Panc1 (cell line): ENCODE measurements around the gene MPRIP. TPM values are rescaled to one million over a fixed set of nuclear protein-coding genes. Genes with fewer than 3 reads are reported as not detected.

Source experiments
- ATAC-seq: fragments of 200-7000 bp; cut with Tn5 transposase; 2 replicates; pipeline ENCODE4 v1.9.1; 2020; ENCODE audit warnings: mild to moderate bottlenecking, moderate library complexity
- BruUV-seq: library from RNA; stranded (reverse); fragments of 400-500 nt; replicated peaks from 2 replicates; lab custom pipeline; 2021; lab: Mats Ljungman, UMichigan
- CTCF ChIA-PET: fragments of 300-600 bp; sonication (Branson Sonifier 250); formaldehyde crosslinking; loops from one replicate; lab custom pipeline; 2022; ENCODE audit warnings: antibody characterized with exemption; lab: Charles Lee
- POLR2A ChIA-PET: fragments of 300-600 bp; sonication (Branson Sonifier 250); formaldehyde crosslinking; loops from one replicate; lab custom pipeline; 2022; ENCODE audit warnings: antibody characterized with exemption; lab: Charles Lee
- DNase-seq: peaks from one replicate; pipeline ENCODE4 v3.0.0-alpha.2; 2010; ENCODE audit warnings: low read depth, low spot score
- H3K27ac ChIP-seq: 2 replicates; pipeline ENCODE4 v1.5.1; 2011; ENCODE audit warnings: mild to moderate bottlenecking, low read length, inconsistent platforms
- H3K27me3 ChIP-seq: fragments of 200-500 bp; sonication (Bioruptor generic); 2 replicates; pipeline ENCODE4 v1.6.0; 2014; ENCODE audit warnings: low read length, inconsistent platforms; ENCODE audit not compliant: control insufficient read depth, insufficient read depth
- H3K36me3 ChIP-seq: fragments of 200-500 bp; sonication (Bioruptor generic); 2 replicates; pipeline ENCODE4 v1.5.1; 2014; ENCODE audit warnings: inconsistent platforms, mild to moderate bottlenecking, low read length, moderate library complexity; ENCODE audit not compliant: control insufficient read depth, insufficient read depth
- H3K4me1 ChIP-seq: 2 replicates; pipeline ENCODE4 v1.5.1; 2011; ENCODE audit warnings: inconsistent platforms, mild to moderate bottlenecking, low read length, moderate library complexity; ENCODE audit not compliant: control insufficient read depth, insufficient read depth
- H3K4me3 ChIP-seq, 2 experiments: 2 replicates each; pipeline ENCODE4 v1.5.1; 2011 to 2012; ENCODE audit warnings: low read depth in 2 of 2, low read length in 2 of 2, mild to moderate bottlenecking in 2 of 2, inconsistent platforms in 1 of 2, moderate library complexity in 1 of 2
- H3K9me3 ChIP-seq: fragments of 200-500 bp; sonication (Bioruptor generic); 2 replicates; pipeline ENCODE4 v1.5.1; 2014; ENCODE audit warnings: low read depth, mild to moderate bottlenecking, inconsistent platforms, low read length, moderate library complexity; ENCODE audit not compliant: control insufficient read depth, insufficient read depth
- CTCF ChIP-seq: fragments of 450-650 bp; IDR thresholded peaks from 2 replicates; pipeline ENCODE4 v1.5.1; 2017; ENCODE audit warnings: mild to moderate bottlenecking
- POLR2AphosphoS5 ChIP-seq: IDR thresholded peaks from 2 replicates; pipeline ENCODE4 v1.6.1; 2012; ENCODE audit warnings: mild to moderate bottlenecking, low read depth, low read length, moderate library complexity
- REST ChIP-seq, 2 experiments: IDR thresholded peaks; 2 replicates each; pipeline ENCODE4 v1.6.1; 2011 to 2012; ENCODE audit warnings: low read depth in 2 of 2, control low read depth in 1 of 2, low read length in 1 of 2, mild to moderate bottlenecking in 1 of 2, moderate library complexity in 1 of 2; ENCODE audit not compliant: insufficient read depth in 1 of 2
- SIN3A ChIP-seq: IDR thresholded peaks from 2 replicates; pipeline ENCODE4 v1.6.1; 2012; ENCODE audit warnings: low read depth, mild to moderate bottlenecking, low read length, moderate library complexity, borderline replicate concordance; ENCODE audit not compliant: insufficient read depth
- TCF7L2 ChIP-seq: IDR thresholded peaks from 2 replicates; pipeline ENCODE4 v1.6.1; 2011; ENCODE audit warnings: mild to moderate bottlenecking, low read depth, low read length, inconsistent platforms
- in situ Hi-C: cut with HindIII; loops from 2 replicates; pipeline ENCODE4 v1.10.0; 2016; ENCODE audit warnings: low sequenced_read_pairs, low pct_unique_long_range_greater_than_20kb
- intact Hi-C: fragments of 100-400 bp; cut with micrococcal nuclease; formaldehyde crosslinking; loops from one replicate; pipeline ENCODE4 v1.10.0; 2022; ENCODE audit not compliant: unreplicated experiment
- total RNA-seq: library from RNA; stranded (reverse); gene quantifications from one replicate; pipeline ENCODE4 v1.2.1, GENCODE V29; 2021; ENCODE audit not compliant: unreplicated experiment

The MPRIP gene
- total RNA-seq, 1 experiment from 2014 or later = 155 TPM

GRCh38 chr17:17028878-17029535, 13.2 kb upstream of the MPRIP start:
- Histone ChIP-seq H3K36me3 (no peaks in the 10 kb centered on the region), H3K27me3 (no peaks in the 10 kb centered on the region), H3K4me1 (peaks cover 10% of the 10 kb centered on the region), H3K9me3 (no peaks in the 10 kb centered on the region), H3K27ac (no peak overlapping the region), H3K4me3 (no peak overlapping the region)
- ATAC-seq = no peak
- CTCF ChIA-PET = no interaction called here
- DNase-seq = no peak
- TF ChIP-seq POLR2AphosphoS5 (no peak), SIN3A (no peak), TCF7L2 (no peak), REST (IDR thresholded peaks at IDR 0.05; ENCODE audit: insufficient read depth in 1 of 2, low read depth in 2 of 2, low read length in 1 of 2) (no peak), CTCF (no peak)
- intact Hi-C loops = no loop called here
- in situ Hi-C loops = no loop called here
- POLR2A ChIA-PET = no interaction called here
- no TSS peak for BruUV-seq

GRCh38 chr17:17029938-17030337, 12.3 kb upstream of the MPRIP start:
- BruUV-seq = no TSS peak

More at GRCh38 chr17:17029938-17030337, 12.3 kb upstream of the MPRIP start:
- POLR2A ChIA-PET = no interaction called here
- Histone ChIP-seq H3K4me3 (no peak overlapping the region), H3K27me3 (no peaks in the 10 kb centered on the region), H3K27ac (no peak overlapping the region), H3K36me3 (no peaks in the 10 kb centered on the region), H3K4me1 (peaks cover 10% of the 10 kb centered on the region), H3K9me3 (no peaks in the 10 kb centered on the region)
- in situ Hi-C loops = no loop called here
- DNase-seq = no peak
- CTCF ChIA-PET = no interaction called here
- intact Hi-C loops = no loop called here
- ATAC-seq = no peak
- no peak for TF ChIP-seq POLR2AphosphoS5
- no peak for TF ChIP-seq TCF7L2
- no peak for TF ChIP-seq REST (IDR thresholded peaks at IDR 0.05; ENCODE audit: insufficient read depth in 1 of 2, low read depth in 2 of 2, low read length in 1 of 2)
- TF ChIP-seq CTCF = no peak
- no peak for TF ChIP-seq SIN3A
